ENCODE results near the gene MICU2.

The MICU2 gene

DNA sequence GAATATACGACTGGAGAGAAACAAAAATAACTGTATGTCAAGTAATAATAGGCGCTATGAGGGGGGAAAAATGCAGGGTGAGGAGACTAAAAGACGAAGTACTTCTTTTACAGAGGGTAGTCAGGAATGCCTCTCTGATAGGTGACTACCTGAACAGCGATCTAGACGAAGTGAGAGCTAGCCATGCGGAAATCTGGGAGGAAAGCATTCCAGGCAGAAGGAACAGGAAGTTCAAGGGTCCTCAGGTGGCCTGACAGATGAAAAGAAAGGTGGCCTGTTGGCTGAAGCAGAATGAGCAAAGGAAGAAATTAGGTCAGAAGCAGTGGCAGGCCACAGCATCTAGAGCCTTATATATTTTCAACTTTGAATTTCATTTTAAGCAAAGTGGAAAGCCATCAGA is 158.2 kb downstream of the MICU2 start:
- no peak for DNase-seq (ENCODE audit: extremely low spot score, insufficient read length, low read depth)
- no peak for FAIRE-seq

DNA sequence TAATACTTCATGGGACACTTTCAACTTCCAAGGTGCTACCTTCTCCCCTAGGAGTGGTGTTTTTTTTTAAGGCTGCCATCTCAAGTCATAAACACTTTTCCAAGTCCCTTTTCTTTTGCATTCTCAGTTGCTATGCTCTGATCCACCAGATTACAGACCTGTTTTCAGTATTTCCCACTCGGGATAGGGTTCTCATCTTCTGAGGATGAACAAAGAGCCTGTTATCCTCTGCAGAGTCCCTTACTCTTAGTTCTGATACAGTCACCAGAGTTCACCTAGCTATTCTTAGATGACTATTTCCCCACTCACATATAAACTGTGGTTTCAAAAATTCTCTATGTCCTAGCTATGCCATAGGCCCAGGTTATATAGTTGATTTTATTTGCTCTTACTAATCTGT is 160.8 kb downstream of the MICU2 start:
- DNase-seq (ENCODE audit: extremely low spot score, insufficient read length, low read depth) (no peak), FAIRE-seq (no peak)

All from GM18507 (cell line).